SK-N-SH (cell line): ENCODE data around the gene RCAN2. TPM values are rescaled to one million over a fixed set of nuclear protein-coding genes. Genes with fewer than 3 reads are reported as not detected.

ENCODE experiments used
- CTCF ChIA-PET: fragments of 300-600, 350-600 bp; formaldehyde crosslinking; extraction: SDS; loops from one replicate; lab custom pipeline; 2021; lab: Yijun Ruan, JAX
- POLR2A ChIA-PET: fragments of 350-600 bp; sonication (Branson Sonifier 250); formaldehyde crosslinking; extraction: SDS; loops from one replicate; lab custom pipeline; 2020; ENCODE audit warnings: antibody characterized with exemption, inconsistent platforms; lab: Yijun Ruan, JAX
- DNase-seq: peaks from one replicate; pipeline ENCODE4 v3.0.0; 2012
- H2AFZ ChIP-seq: fragments of 200-600 bp; sonication (generic); 2 replicates; pipeline ENCODE4 v1.8.1; 2016; ENCODE audit warnings: antibody characterized with exemption, mild to moderate bottlenecking, low read depth
- H3F3A ChIP-seq: fragments of 200-600 bp; sonication (generic); replicated peaks from 2 replicates; pipeline ENCODE3; 2016; ENCODE audit warnings: antibody characterized with exemption, mild to moderate bottlenecking; ENCODE audit not compliant: insufficient read depth
- H3K27ac ChIP-seq, 2 experiments: fragments of 200-500 bp in 1 of 2; fragments of 200-600 bp in 1 of 2; sonication (Bioruptor generic) in 1 of 2; sonication (generic), shearing (Covaris generic) in 1 of 2; 2 replicates each; pipeline versions ENCODE4 v1.5.1 to v1.6.1; 2014 to 2016; ENCODE audit warnings: low read depth in 2 of 2, inconsistent platforms in 1 of 2, low read length in 1 of 2, mild to moderate bottlenecking in 1 of 2, mixed read lengths in 1 of 2
- H3K27me3 ChIP-seq: fragments of 200-600 bp; sonication (generic), shearing (Covaris generic); 2 replicates; pipeline ENCODE4 v1.6.1; 2016; ENCODE audit warnings: mixed run types; ENCODE audit not compliant: insufficient read depth
- H3K36me3 ChIP-seq, 2 experiments: fragments of 200-500 bp in 1 of 2; fragments of 200-600 bp in 1 of 2; sonication (Bioruptor generic) in 1 of 2; sonication (generic) in 1 of 2; replicated peaks in 1 of 2; 2 replicates each; pipeline versions ENCODE3 to v1.5.1; 2014 to 2016; ENCODE audit warnings: low read length in 1 of 2, mild to moderate bottlenecking in 1 of 2; ENCODE audit not compliant: insufficient read depth in 2 of 2, control insufficient read depth in 1 of 2
- H3K4me1 ChIP-seq, 2 experiments: fragments of 200-500 bp in 1 of 2; fragments of 200-600 bp in 1 of 2; sonication (Bioruptor generic) in 1 of 2; sonication (generic), shearing (Covaris generic) in 1 of 2; 2 replicates each; pipeline versions ENCODE4 v1.5.1 to v1.6.1; 2014 to 2016; ENCODE audit warnings: low read depth in 1 of 2, low read length in 1 of 2, mixed run types in 1 of 2; ENCODE audit not compliant: insufficient read depth in 2 of 2, control insufficient read depth in 1 of 2
- H3K4me2 ChIP-seq: fragments of 200-600 bp; sonication (generic), shearing (Covaris generic); 2 replicates; pipeline ENCODE4 v1.6.1; 2017; ENCODE audit warnings: mixed run types
- H3K4me3 ChIP-seq, 2 experiments: fragments of 200-500 bp in 1 of 2; fragments of 200-600 bp in 1 of 2; sonication (Bioruptor generic) in 1 of 2; sonication (generic), shearing (Covaris generic) in 1 of 2; 2 replicates each; pipeline versions ENCODE4 v1.5.1 to v1.8.1; 2014 to 2016; ENCODE audit warnings: low read depth in 2 of 2, inconsistent platforms in 1 of 2, low read length in 1 of 2, mild to moderate bottlenecking in 1 of 2, mixed read lengths in 1 of 2, moderate library complexity in 1 of 2
- H3K79me2 ChIP-seq: fragments of 200-600 bp; sonication (generic); 2 replicates; pipeline ENCODE4 v1.8.1; 2017; ENCODE audit warnings: mild to moderate bottlenecking; ENCODE audit not compliant: insufficient read depth
- H3K9ac ChIP-seq: fragments of 200-600 bp; sonication (generic); 2 replicates; pipeline ENCODE4 v1.6.1; 2017; ENCODE audit warnings: mixed run types
- H3K9me2 ChIP-seq: fragments of 200-600 bp; sonication (generic); 2 replicates; pipeline ENCODE4 v1.6.1; 2017; ENCODE audit warnings: mixed run types
- H3K9me3 ChIP-seq: fragments of 200-600 bp; sonication (generic); 2 replicates; pipeline ENCODE4 v1.6.1; 2017; ENCODE audit warnings: mixed run types, mild to moderate bottlenecking, moderate library complexity
- H4K20me1 ChIP-seq: fragments of 200-600 bp; sonication (generic); 2 replicates; pipeline ENCODE4 v1.6.1; 2017; ENCODE audit warnings: mild to moderate bottlenecking, mixed run types; ENCODE audit not compliant: insufficient read depth
- ELF1 ChIP-seq: IDR thresholded peaks from 2 replicates; pipeline ENCODE4 v1.4.0; 2012
- EP300 ChIP-seq, 2 experiments: IDR thresholded peaks; 2 replicates each; pipeline versions ENCODE4 v1.4.0 to v1.6.1; 2012; ENCODE audit warnings: borderline replicate concordance in 1 of 2, low read depth in 1 of 2, low read length in 1 of 2
- EZH2phosphoT487 ChIP-seq: fragments of 200-600 bp; sonication (generic); IDR thresholded peaks from 2 replicates; pipeline ENCODE4 v1.6.1; 2017; ENCODE audit warnings: low read depth, mixed run types, mild to moderate bottlenecking, antibody characterized with exemption, moderate library complexity, borderline replicate concordance
- FOXJ3 ChIP-seq: sonication (generic); formaldehyde crosslinking; IDR thresholded peaks from 2 replicates; pipeline ENCODE4 v1.5.1; 2020; ENCODE audit warnings: mild to moderate bottlenecking, missing genetic modification reagents
- GABPA ChIP-seq: IDR thresholded peaks from 2 replicates; pipeline ENCODE4 v1.4.0; 2012; ENCODE audit warnings: low read depth, mild to moderate bottlenecking
- MEF2A ChIP-seq: IDR thresholded peaks from 2 replicates; pipeline ENCODE4 v1.4.0; 2012; ENCODE audit warnings: low read depth, borderline replicate concordance
- MXI1 ChIP-seq: IDR thresholded peaks from 2 replicates; pipeline ENCODE4 v1.6.1; 2012; ENCODE audit warnings: mild to moderate bottlenecking, low read depth, low read length, improper control_type of control experiment
- NFIC ChIP-seq: IDR thresholded peaks from 2 replicates; pipeline ENCODE4 v1.4.0; 2012; ENCODE audit warnings: borderline replicate concordance
- NRF1 ChIP-seq: IDR thresholded peaks from 2 replicates; pipeline ENCODE4 v1.6.1; 2012; ENCODE audit warnings: low read depth, mild to moderate bottlenecking, low read length
- RCOR1 ChIP-seq: fragments of 150-350 bp; IDR thresholded peaks from 2 replicates; pipeline ENCODE4 v1.6.1; 2017; ENCODE audit warnings: antibody characterized with exemption, low read length
- SIN3A ChIP-seq: IDR thresholded peaks from 2 replicates; pipeline ENCODE4 v1.6.1; 2012; ENCODE audit warnings: low read depth, mild to moderate bottlenecking, low read length, moderate library complexity, borderline replicate concordance
- SMC3 ChIP-seq: IDR thresholded peaks from 2 replicates; pipeline ENCODE4 v1.6.1; 2012; ENCODE audit warnings: low read depth, low read length, improper control_type of control experiment
- WGBS: methylation state at CpG from one replicate; pipeline ENCODE4 v1.1.6; 2017; ENCODE audit warnings: low lambda C conversion rate; 5-methylcytosine and 5-hydroxymethylcytosine counted together
- polyA plus RNA-seq, 3 experiments: library from polyadenylated mRNA; depleted of rRNA; stranded (reverse); fragments of >200 nt; gene quantifications; 2 replicates each; pipeline ENCODE4 v1.2.3, GENCODE V29; 2012
- TF ChIP-seq, protein P1 (sequence below): fragments of 150-350 bp; IDR thresholded peaks from 2 replicates; pipeline ENCODE4 v1.6.1; 2017; ENCODE audit warnings: antibody characterized with exemption, low read length, low read depth, borderline replicate concordance
- TF ChIP-seq, protein P2 (sequence below): IDR thresholded peaks from 2 replicates; pipeline ENCODE4 v1.4.0; 2012; ENCODE audit warnings: low read depth
- TF ChIP-seq, protein P3 (sequence below): IDR thresholded peaks from 2 replicates; pipeline ENCODE4 v1.6.1; 2012; ENCODE audit warnings: mild to moderate bottlenecking, low read depth, low read length, moderate library complexity
- TF ChIP-seq, protein P4 (sequence below): IDR thresholded peaks from 2 replicates; pipeline ENCODE4 v1.4.0; 2012; ENCODE audit warnings: low read depth, borderline replicate concordance

The RCAN2 gene
- polyA plus RNA-seq, 1 of the 3 experiments (the other 2 are of a cell fraction): not detected

DNA sequence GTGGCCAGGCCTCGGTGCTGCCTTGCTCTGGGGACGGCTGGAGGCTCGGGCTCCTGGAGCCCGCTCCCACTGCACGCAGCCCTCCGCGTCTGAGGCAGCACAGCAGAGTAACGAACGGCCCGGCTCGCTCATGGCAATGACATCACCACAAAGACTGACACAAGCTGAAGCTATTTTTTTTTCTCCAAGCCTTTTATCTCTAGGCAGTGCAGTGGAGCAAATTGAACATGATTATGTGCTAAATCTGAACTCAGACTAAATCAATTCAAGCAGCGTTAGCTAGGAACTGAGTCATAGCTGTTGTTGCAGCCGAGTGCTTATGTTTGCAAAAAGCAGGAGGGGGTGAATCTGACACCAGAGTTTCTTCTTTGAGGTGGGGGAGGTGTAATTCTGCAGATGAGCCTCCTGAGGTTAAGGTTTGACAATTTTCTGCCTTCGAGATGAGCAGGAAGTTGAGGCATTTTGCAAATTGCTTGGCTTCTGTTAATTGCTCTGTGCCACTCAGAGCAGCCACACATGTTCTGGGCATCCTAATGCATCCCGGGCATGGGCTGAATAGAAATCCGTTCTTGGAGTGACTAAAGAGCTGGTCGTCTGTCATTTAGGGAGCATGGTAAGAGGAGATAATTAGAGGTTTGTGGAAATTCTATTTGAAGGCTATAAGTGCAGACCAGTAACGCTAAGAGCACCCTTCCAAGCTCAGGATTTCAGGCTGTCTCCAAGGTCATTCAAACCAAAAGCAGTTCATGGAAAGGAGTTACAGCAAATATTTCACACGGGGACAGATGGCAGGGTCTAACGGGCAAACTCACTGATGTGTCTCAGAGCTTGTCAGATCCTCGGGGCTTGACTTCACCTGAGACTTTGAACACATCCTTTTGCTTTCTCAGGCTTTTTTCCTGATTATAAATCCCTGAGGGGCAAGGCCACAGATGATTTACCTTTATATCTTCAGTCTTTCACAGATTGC, 165.4 kb downstream of the RCAN2 start:
- Histone ChIP-seq H3K9ac (no peak overlapping the region), H3K4me2 (peak overlapping the region; percentile 39), H3K9me3 (no peaks in the 10 kb centered on the region), H4K20me1 (no peaks in the 10 kb centered on the region), H2AFZ (no peak overlapping the region), H3K79me2 (no peaks in the 10 kb centered on the region), H3K4me1 (no peaks in the 10 kb centered on the region), H3K9me2 (no peaks in the 10 kb centered on the region), H3K27ac (no peak overlapping the region), H3K27me3 (no peaks in the 10 kb centered on the region; the same call in 1 of the 2 replicates), H3K4me3 (no peak overlapping the region), H3K36me3 (no peaks in the 10 kb centered on the region), H3F3A (no peaks in the 10 kb centered on the region)
- TF ChIP-seq GABPA (no peak), SIN3A (no peak), ELF1 (no peak), MXI1 (no peak), EP300 (IDR thresholded peaks at IDR 0.05; ENCODE audit: borderline replicate concordance in 1 of 2, low read depth in 1 of 2, low read length in 1 of 2) (no peak), FOXJ3 (CRISPR knock-in tag) (no peak)
- TF ChIP-seq, protein P1, sequence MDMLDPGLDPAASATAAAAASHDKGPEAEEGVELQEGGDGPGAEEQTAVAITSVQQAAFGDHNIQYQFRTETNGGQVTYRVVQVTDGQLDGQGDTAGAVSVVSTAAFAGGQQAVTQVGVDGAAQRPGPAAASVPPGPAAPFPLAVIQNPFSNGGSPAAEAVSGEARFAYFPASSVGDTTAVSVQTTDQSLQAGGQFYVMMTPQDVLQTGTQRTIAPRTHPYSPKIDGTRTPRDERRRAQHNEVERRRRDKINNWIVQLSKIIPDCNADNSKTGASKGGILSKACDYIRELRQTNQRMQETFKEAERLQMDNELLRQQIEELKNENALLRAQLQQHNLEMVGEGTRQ: no peak
- TF ChIP-seq, protein P2, sequence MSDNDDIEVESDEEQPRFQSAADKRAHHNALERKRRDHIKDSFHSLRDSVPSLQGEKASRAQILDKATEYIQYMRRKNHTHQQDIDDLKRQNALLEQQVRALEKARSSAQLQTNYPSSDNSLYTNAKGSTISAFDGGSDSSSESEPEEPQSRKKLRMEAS: no peak
- CTCF ChIA-PET: no interaction called here
- no peak for DNase-seq
- POLR2A ChIA-PET: no interaction called here
- WGBS: 0% methylated on average over 19 of the region's 21 CpGs

DNA sequence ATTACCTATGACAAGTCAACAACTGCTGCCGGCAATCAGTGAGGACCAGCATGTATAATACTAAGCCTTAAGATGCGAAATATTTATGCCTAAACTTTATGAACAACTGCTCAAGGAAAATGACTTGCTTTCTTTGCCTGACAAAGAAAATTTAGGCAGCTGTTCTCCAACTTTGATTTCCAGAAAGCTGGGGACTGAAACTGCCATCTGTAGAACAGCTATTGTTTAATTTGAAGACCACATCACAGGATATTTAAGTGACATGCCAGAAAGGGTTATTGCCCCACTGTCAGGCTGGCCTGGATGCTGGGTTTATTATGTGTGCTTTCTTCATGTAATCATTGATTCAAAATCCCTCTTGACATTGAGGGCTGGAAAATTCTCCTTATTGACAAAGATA, 166.5 kb downstream of the RCAN2 start:
- Histone ChIP-seq H2AFZ (no peak overlapping the region), H3K4me3 (no peak overlapping the region), H3K9ac (no peak overlapping the region), H3K9me3 (no peaks in the 10 kb centered on the region), H3K79me2 (no peaks in the 10 kb centered on the region), H3F3A (no peaks in the 10 kb centered on the region), H4K20me1 (no peaks in the 10 kb centered on the region), H3K4me2 (no peak overlapping the region), H3K36me3 (no peaks in the 10 kb centered on the region), H3K9me2 (no peaks in the 10 kb centered on the region), H3K27ac (no peak overlapping the region), H3K27me3 (no peaks in the 10 kb centered on the region; the same call in 1 of the 2 replicates), H3K4me1 (no peaks in the 10 kb centered on the region)
- no peak for DNase-seq
- POLR2A ChIA-PET: no interaction called here
- CTCF ChIA-PET: no interaction called here
- WGBS: 5% methylated on average over 2 of the region's 2 CpGs
- TF ChIP-seq GABPA (no peak), NRF1 (no peak), NFIC (no peak), SMC3 (no peak), ELF1 (no peak), RCOR1 (no peak), MXI1 (no peak), EZH2phosphoT487 (no peak), MEF2A (no peak)
- TF ChIP-seq, protein P3, sequence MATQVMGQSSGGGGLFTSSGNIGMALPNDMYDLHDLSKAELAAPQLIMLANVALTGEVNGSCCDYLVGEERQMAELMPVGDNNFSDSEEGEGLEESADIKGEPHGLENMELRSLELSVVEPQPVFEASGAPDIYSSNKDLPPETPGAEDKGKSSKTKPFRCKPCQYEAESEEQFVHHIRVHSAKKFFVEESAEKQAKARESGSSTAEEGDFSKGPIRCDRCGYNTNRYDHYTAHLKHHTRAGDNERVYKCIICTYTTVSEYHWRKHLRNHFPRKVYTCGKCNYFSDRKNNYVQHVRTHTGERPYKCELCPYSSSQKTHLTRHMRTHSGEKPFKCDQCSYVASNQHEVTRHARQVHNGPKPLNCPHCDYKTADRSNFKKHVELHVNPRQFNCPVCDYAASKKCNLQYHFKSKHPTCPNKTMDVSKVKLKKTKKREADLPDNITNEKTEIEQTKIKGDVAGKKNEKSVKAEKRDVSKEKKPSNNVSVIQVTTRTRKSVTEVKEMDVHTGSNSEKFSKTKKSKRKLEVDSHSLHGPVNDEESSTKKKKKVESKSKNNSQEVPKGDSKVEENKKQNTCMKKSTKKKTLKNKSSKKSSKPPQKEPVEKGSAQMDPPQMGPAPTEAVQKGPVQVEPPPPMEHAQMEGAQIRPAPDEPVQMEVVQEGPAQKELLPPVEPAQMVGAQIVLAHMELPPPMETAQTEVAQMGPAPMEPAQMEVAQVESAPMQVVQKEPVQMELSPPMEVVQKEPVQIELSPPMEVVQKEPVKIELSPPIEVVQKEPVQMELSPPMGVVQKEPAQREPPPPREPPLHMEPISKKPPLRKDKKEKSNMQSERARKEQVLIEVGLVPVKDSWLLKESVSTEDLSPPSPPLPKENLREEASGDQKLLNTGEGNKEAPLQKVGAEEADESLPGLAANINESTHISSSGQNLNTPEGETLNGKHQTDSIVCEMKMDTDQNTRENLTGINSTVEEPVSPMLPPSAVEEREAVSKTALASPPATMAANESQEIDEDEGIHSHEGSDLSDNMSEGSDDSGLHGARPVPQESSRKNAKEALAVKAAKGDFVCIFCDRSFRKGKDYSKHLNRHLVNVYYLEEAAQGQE: no peak
- TF ChIP-seq, protein P4, sequence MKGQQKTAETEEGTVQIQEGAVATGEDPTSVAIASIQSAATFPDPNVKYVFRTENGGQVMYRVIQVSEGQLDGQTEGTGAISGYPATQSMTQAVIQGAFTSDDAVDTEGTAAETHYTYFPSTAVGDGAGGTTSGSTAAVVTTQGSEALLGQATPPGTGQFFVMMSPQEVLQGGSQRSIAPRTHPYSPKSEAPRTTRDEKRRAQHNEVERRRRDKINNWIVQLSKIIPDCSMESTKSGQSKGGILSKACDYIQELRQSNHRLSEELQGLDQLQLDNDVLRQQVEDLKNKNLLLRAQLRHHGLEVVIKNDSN: no peak
